ENCODE results near the gene ZNRD2. TPM values are rescaled to one million over a fixed set of nuclear protein-coding genes. Genes with fewer than 3 reads are reported as not detected.

ZNRD2 gene
- total and polyA plus RNA-seq, 2 of the 8 experiments (the other 6 are each of a cell fraction or from before 2014, with no cell fraction given) = 53.4 to 125 TPM

- peaks cover 0 to 17% (median 10%) of the 10 kb centered on the region in 4 experiments; a peak in 7 of 8 replicates for H3K36me3 ChIP-seq (ENCODE audit: control insufficient read depth in 2 of 4, insufficient read depth in 4 of 4, low read length in 3 of 4)
- no peak overlapping the region for H3K18ac ChIP-seq (ENCODE audit: extremely low read depth, low read length)
- no peak overlapping the region for H2BK12ac ChIP-seq (ENCODE audit: low read depth, low read length)
- no peak overlapping the region for H2BK120ac ChIP-seq (replicated peaks; ENCODE audit: low read depth, low read length)
- no peak overlapping the region for H2BK15ac ChIP-seq (ENCODE audit: low read length)
- CTCF ChIA-PET (ENCODE audit: partially characterized antibody) = interaction anchor here (1.0 to 2.9 kb wide), 5 partner anchors 9 to 170 kb away, joined by 4 to 12 read pairs (median 5); no protein-coding TSS in a partner anchor
- no peak overlapping the region for H2AK5ac ChIP-seq (ENCODE audit: low read depth, low read length)
- no peak overlapping the region for H2BK5ac ChIP-seq (ENCODE audit: low read depth, low read length)
- H3K56ac ChIP-seq (replicated peaks; ENCODE audit: insufficient read length, low read depth, low read length) = no peak overlapping the region
- H3K23me2 ChIP-seq (ENCODE audit: low read depth, low read length) = peaks cover 13% of the 10 kb centered on the region
- no peak overlapping the region for H2AFZ ChIP-seq (ENCODE audit: low read length)
- H3K4me2 ChIP-seq (ENCODE audit: insufficient read depth in 1 of 2, low read depth in 2 of 2, low read length in 2 of 2) = no peak overlapping the region; a peak in 1 of 4 replicates
- 92% methylated on average over 8 of the region's 8 CpGs; no CpG with 5 or more reads in 1 of the 2 experiments for WGBS, 2 experiments (ENCODE audit: extremely low coverage in 1 of 2, insufficient coverage in 1 of 2, insufficient read length in 1 of 2, insufficient replicate concordance in 2 of 2, low coverage in 1 of 2, low lambda C conversion rate in 2 of 2, missing lambda C conversion rate in 1 of 2)
- no peaks in the 10 kb centered on the region; the same call in 1 of the 2 replicates for H3K79me1 ChIP-seq (ENCODE audit: low read depth, low read length)
- no peak overlapping the region for H3K9ac ChIP-seq (replicated peaks in 1 of 4; ENCODE audit: extremely low read depth in 1 of 4, low read depth in 3 of 4, low read length in 3 of 4)
- FAIRE-seq = no peak
- no peak overlapping the region for H3K27ac ChIP-seq (ENCODE audit: low read depth, low read length)
- peaks cover 0 to 14% (median 8%) of the 10 kb centered on the region in 4 experiments; a peak in 5 of 7 replicates for H3K4me1 ChIP-seq (replicated peaks in 1 of 4; ENCODE audit: control insufficient read depth in 3 of 4, insufficient read depth in 4 of 4, low read length in 3 of 4)
- H3K4ac ChIP-seq (replicated peaks; ENCODE audit: insufficient read length, low read depth, low read length) = no peak overlapping the region
- H3K23ac ChIP-seq (ENCODE audit: insufficient read length) = no peak overlapping the region
- H3K4me3 ChIP-seq (ENCODE audit: extremely low read depth in 1 of 4, insufficient read depth in 2 of 4, low read depth in 3 of 4, low read length in 4 of 4) = no peak overlapping the region
- H3K14ac ChIP-seq (ENCODE audit: insufficient read length) = no peak overlapping the region
- H3K9me3 ChIP-seq (ENCODE audit: insufficient read depth in 2 of 2, low read depth in 1 of 2, low read length in 1 of 2) = no peaks in the 10 kb centered on the region
- peaks cover 0 to 15% of the 10 kb centered on the region in 2 experiments for H4K20me1 ChIP-seq (replicated peaks in 1 of 2; ENCODE audit: control insufficient read depth in 1 of 2, insufficient read depth in 2 of 2, low read length in 2 of 2)
- H3K27me3 ChIP-seq (replicated peaks in 1 of 4; ENCODE audit: control insufficient read depth in 3 of 4, extremely low read depth in 1 of 4, insufficient read depth in 3 of 4, low read length in 3 of 4) = peaks cover 0 to 4% (median 0%) of the 10 kb centered on the region in 4 experiments; a peak in 2 of 7 replicates
- H3K79me2 ChIP-seq (ENCODE audit: control insufficient read depth in 1 of 2, insufficient read depth in 2 of 2, low read length in 2 of 2) = peaks cover 0 to 3% of the 10 kb centered on the region in 2 experiments; a peak in 1 of 4 replicates
- H4K8ac ChIP-seq (ENCODE audit: extremely low read depth, insufficient read depth, low read length) = no peak overlapping the region
- H2BK20ac ChIP-seq (ENCODE audit: low read length) = no peak overlapping the region
- no peak for DNase-seq (ENCODE audit: low read depth in 1 of 2, low spot score in 2 of 2)
- no peak overlapping the region for H4K91ac ChIP-seq (replicated peaks; ENCODE audit: insufficient read length, low read length)
- POLR2A ChIA-PET (ENCODE audit: partially characterized antibody) = interaction anchor here (0.8 to 7.7 kb wide), 6 partner anchors 9 to 170 kb away, joined by 3 to 87 read pairs (median 3); partner anchors contain the start of gene MALAT1
- H4K5ac ChIP-seq (ENCODE audit: insufficient read length, low read depth, low read length) = no peak overlapping the region
- TF ChIP-seq SIN3A (conservative IDR thresholded peaks at IDR 0.05 in 1 of 2, IDR thresholded peaks at IDR 0.05 in 1 of 2; ENCODE audit: low read depth in 1 of 2, low read length in 2 of 2) = no peak
- no peak for TF ChIP-seq SP1 (IDR thresholded peaks at IDR 0.05; ENCODE audit: low read depth, low read length)
- TF ChIP-seq ZNF274 (IDR thresholded peaks at IDR 0.05; ENCODE audit: borderline replicate concordance, extremely low read depth, low read length) = no peak
- TF ChIP-seq MAX (IDR thresholded peaks at IDR 0.05) = no peak
- no peak for TF ChIP-seq SUZ12 (IDR thresholded peaks at IDR 0.05; ENCODE audit: low read length)
- TF ChIP-seq CTCF (IDR thresholded peaks at IDR 0.05; ENCODE audit: control extremely low read depth in 1 of 3, insufficient read depth in 1 of 3, low read depth in 1 of 3, low read length in 3 of 3) = no peak
- no peak for TF ChIP-seq TEAD4 (IDR thresholded peaks at IDR 0.05; ENCODE audit: low read depth, low read length)
- no peak for TF ChIP-seq SIX5 (IDR thresholded peaks at IDR 0.05; ENCODE audit: low read depth, low read length)
- no peak for TF ChIP-seq POU5F1 (IDR thresholded peaks at IDR 0.05; ENCODE audit: low read depth, low read length)
Measured at GRCh38 chr11:65526744-65527143, 43.5 kb upstream of the ZNRD2 start.
